ENCODE data around the gene RAB33B. TPM values are rescaled to one million over a fixed set of nuclear protein-coding genes. Genes with fewer than 3 reads are reported as not detected.
"Not testable (repeated sequence)": the region's sequence is repeated elsewhere in the genome, so short reads cannot be mapped to it uniquely, and the experiment has no call there.

RAB33B gene
- total RNA-seq, 1 experiment from 2014 or later = 4.6 TPM

- no peak for DNase-seq (ENCODE audit: low spot score)
Measured at GRCh38 chr4:139461022-139461628, 7.2 kb downstream of the RAB33B start.

- not testable (repeated sequence) for DNase-seq (ENCODE audit: low spot score)
Measured at GRCh38 chr4:139464512-139464911, 10.6 kb downstream of the RAB33B start.

- no peak for DNase-seq (ENCODE audit: low spot score)
Measured at GRCh38 chr4:139465922-139466321, 12.0 kb downstream of the RAB33B start.

- not testable (repeated sequence) for DNase-seq (ENCODE audit: low spot score)
Measured at GRCh38 chr4:139468756-139469155, 14.8 kb downstream of the RAB33B start.

- DNase-seq (ENCODE audit: low spot score) = no peak
Measured at GRCh38 chr4:139469216-139469615, 15.3 kb downstream of the RAB33B start.

GRCh38 chr4:139469869-139470268, 15.9 kb downstream of the RAB33B start:
- DNase-seq (ENCODE audit: low spot score) = no peak

- no peak for DNase-seq (ENCODE audit: low spot score)
Measured at GRCh38 chr4:139470295-139470694, 16.4 kb downstream of the RAB33B start.

GRCh38 chr4:139470997-139471665, 17.2 kb downstream of the RAB33B start:
- no peak for DNase-seq (ENCODE audit: low spot score)

- no peak for DNase-seq (ENCODE audit: low spot score)
Measured at GRCh38 chr4:139472852-139473251, 18.9 kb downstream of the RAB33B start.

GRCh38 chr4:139476363-139476762, 22.4 kb downstream of the RAB33B start:
- no peak for DNase-seq (ENCODE audit: low spot score)

GRCh38 chr4:139481465-139481864, 27.5 kb downstream of the RAB33B start:
- DNase-seq (ENCODE audit: low spot score) = no peak

GRCh38 chr4:139483000-139483399, 29.1 kb downstream of the RAB33B start:
- DNase-seq (ENCODE audit: low spot score) = no peak

GRCh38 chr4:139484783-139485311, 30.9 kb downstream of the RAB33B start:
- DNase-seq (ENCODE audit: low spot score) = no peak

- DNase-seq (ENCODE audit: low spot score) = no peak
Measured at GRCh38 chr4:139488442-139488841, 34.5 kb downstream of the RAB33B start.

GRCh38 chr4:139489638-139490037, 35.7 kb downstream of the RAB33B start:
- no peak for DNase-seq (ENCODE audit: low spot score)

GRCh38 chr4:139492429-139492828, 38.5 kb downstream of the RAB33B start:
- DNase-seq (ENCODE audit: low spot score) = no peak

- DNase-seq (ENCODE audit: low spot score) = no peak
Measured at GRCh38 chr4:139493176-139493575, 39.3 kb downstream of the RAB33B start.

GRCh38 chr4:139499186-139499585, 45.3 kb downstream of the RAB33B start:
- DNase-seq (ENCODE audit: low spot score) = no peak

GRCh38 chr4:139501117-139501516, 47.2 kb downstream of the RAB33B start:
- DNase-seq (ENCODE audit: low spot score) = no peak

GRCh38 chr4:139501527-139501926, 47.6 kb downstream of the RAB33B start:
- DNase-seq (ENCODE audit: low spot score) = no peak

GRCh38 chr4:139501927-139502899, 48.3 kb downstream of the RAB33B start:
- no peak for DNase-seq (ENCODE audit: low spot score)

- no peak for DNase-seq (ENCODE audit: low spot score)
Measured at GRCh38 chr4:139503622-139504166, 49.8 kb downstream of the RAB33B start.
